ENCODE data around the gene GALNT18. TPM values are rescaled to one million over a fixed set of nuclear protein-coding genes. Genes with fewer than 3 reads are reported as not detected.

The GALNT18 gene
- polyA plus RNA-seq, 1 experiment: 4.1 TPM

DNA sequence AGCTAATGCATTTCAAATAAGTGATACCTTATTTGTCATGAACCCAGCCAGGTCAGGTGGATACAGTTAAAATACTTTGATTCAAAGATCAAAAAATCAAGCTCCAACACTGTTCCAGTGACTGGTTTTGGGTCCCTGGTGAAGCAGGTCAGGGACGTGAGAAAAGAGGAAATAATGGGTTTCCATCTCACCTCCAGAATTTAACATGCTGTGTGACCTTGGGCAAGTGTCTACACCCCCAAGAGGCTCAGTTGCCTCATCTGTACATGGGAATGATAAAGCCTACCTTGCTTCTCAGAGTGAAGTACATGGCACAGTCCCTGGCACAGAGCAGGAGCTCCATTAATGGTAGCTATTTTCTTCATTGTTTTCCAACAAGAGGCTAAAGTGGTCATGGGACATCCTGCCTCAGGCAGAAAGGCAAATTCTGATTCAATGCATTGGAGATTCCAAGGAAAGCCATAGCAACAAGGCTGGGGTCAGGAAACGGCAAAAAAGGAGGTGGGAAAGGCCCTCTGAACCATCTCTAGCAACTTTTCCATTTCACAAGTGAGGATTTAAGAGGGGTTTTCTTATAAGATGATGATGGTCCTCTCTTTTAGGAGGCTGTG is 377.2 kb downstream of the GALNT18 start:
- Histone ChIP-seq H3K36me3 (ENCODE audit: control insufficient read depth, insufficient read depth, low read length) (no peaks in the 10 kb centered on the region), H3K4me3 (ENCODE audit: low read depth, low read length) (no peak overlapping the region), H3K27me3 (ENCODE audit: control insufficient read depth, insufficient read depth, low read length) (no peaks in the 10 kb centered on the region)
- DNase-seq (ENCODE audit: low read depth): no peak
- ChIA-PET POLR2A (no interaction called here), CTCF (interaction anchor here (0.6 kb wide), 1 partner anchor 103 kb away, joined by 3 read pairs; no protein-coding TSS in a partner anchor)
- TF ChIP-seq, protein P1, sequence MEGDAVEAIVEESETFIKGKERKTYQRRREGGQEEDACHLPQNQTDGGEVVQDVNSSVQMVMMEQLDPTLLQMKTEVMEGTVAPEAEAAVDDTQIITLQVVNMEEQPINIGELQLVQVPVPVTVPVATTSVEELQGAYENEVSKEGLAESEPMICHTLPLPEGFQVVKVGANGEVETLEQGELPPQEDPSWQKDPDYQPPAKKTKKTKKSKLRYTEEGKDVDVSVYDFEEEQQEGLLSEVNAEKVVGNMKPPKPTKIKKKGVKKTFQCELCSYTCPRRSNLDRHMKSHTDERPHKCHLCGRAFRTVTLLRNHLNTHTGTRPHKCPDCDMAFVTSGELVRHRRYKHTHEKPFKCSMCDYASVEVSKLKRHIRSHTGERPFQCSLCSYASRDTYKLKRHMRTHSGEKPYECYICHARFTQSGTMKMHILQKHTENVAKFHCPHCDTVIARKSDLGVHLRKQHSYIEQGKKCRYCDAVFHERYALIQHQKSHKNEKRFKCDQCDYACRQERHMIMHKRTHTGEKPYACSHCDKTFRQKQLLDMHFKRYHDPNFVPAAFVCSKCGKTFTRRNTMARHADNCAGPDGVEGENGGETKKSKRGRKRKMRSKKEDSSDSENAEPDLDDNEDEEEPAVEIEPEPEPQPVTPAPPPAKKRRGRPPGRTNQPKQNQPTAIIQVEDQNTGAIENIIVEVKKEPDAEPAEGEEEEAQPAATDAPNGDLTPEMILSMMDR (IDR thresholded peaks at IDR 0.05; ENCODE audit: insufficient read depth, low read depth, low read length): no peak

GRCh38 chr11:11243590-11244469 is 378.0 kb downstream of the GALNT18 start:
- no peak overlapping the region for H3K4me3 ChIP-seq (ENCODE audit: low read depth, low read length)
- H3K36me3 ChIP-seq (ENCODE audit: control insufficient read depth, insufficient read depth, low read length): no peaks in the 10 kb centered on the region
- H3K27me3 ChIP-seq (ENCODE audit: control insufficient read depth, insufficient read depth, low read length): no peaks in the 10 kb centered on the region
- no peak for DNase-seq (ENCODE audit: low read depth)
- CTCF ChIA-PET: no interaction called here
- POLR2A ChIA-PET: no interaction called here
- TF ChIP-seq, protein P1 (IDR thresholded peaks at IDR 0.05; ENCODE audit: insufficient read depth, low read depth, low read length): no peak

DNA sequence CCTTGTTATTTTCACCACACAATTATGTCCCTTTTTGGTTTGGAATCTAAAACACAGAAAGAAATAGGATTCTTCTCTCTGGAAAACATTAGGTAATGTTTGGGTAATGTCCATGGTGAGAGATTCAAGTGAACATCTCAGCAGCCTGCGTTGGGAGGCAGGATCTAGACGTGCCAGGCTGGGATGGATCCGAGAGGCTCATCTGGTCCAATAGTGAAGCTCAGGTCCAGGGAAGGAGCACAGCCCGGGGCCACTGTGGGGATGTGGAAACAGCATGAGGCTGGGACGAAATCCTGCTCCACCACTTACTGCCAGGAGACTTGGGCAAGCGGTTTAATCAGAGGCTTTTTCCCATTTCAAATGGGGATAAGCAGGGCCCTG is 378.6 kb downstream of the GALNT18 start:
- CTCF ChIA-PET: no interaction called here
- Histone ChIP-seq H3K36me3 (ENCODE audit: control insufficient read depth, insufficient read depth, low read length) (no peaks in the 10 kb centered on the region), H3K4me3 (ENCODE audit: low read depth, low read length) (no peak overlapping the region), H3K27me3 (ENCODE audit: control insufficient read depth, insufficient read depth, low read length) (no peaks in the 10 kb centered on the region)
- TF ChIP-seq, protein P1 (IDR thresholded peaks at IDR 0.05; ENCODE audit: insufficient read depth, low read depth, low read length): no peak
- no peak for DNase-seq (ENCODE audit: low read depth)
- POLR2A ChIA-PET: no interaction called here

- ChIA-PET CTCF (no interaction called here), POLR2A (no interaction called here)
- no peaks in the 10 kb centered on the region for H3K27me3 ChIP-seq (ENCODE audit: control insufficient read depth, insufficient read depth, low read length)
- no peak for DNase-seq (ENCODE audit: low read depth)
- H3K4me3 ChIP-seq (ENCODE audit: low read depth, low read length): no peak overlapping the region
- no peaks in the 10 kb centered on the region for H3K36me3 ChIP-seq (ENCODE audit: control insufficient read depth, insufficient read depth, low read length)
- TF ChIP-seq, protein P1 (IDR thresholded peaks at IDR 0.05; ENCODE audit: insufficient read depth, low read depth, low read length): no peak
Observed at GRCh38 chr11:11241284-11241683, 380.5 kb downstream of the GALNT18 start.

DNA sequence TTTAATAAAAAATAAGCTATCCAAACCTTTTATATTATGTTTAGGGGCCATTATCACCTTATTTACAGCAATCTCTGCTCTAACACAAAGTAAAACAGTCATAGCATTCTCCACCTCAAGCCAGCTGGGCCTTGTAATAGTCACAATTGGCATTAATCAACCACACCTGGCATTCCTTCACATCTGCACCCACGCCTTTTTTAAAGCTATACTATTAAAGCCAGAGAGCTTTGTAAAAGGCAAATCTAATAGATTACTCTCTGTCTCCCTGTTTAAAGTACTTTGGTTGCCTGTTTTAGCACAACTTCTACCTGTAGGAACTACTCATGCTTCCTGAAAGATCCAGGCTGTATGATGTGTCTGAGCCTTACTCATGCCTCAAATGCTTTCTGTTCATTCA is 381.8 kb downstream of the GALNT18 start:
- ChIA-PET CTCF (interaction anchor here (0.6 to 1.1 kb wide), 2 partner anchors 13 to 92 kb away, joined by 3 read pairs; no protein-coding TSS in a partner anchor), POLR2A (no interaction called here)
- DNase-seq (ENCODE audit: low read depth): no peak

More for the DNA sequence above, 381.8 kb downstream of the GALNT18 start:
- Histone ChIP-seq H3K36me3 (ENCODE audit: control insufficient read depth, insufficient read depth, low read length) (no peaks in the 10 kb centered on the region), H3K27me3 (ENCODE audit: control insufficient read depth, insufficient read depth, low read length) (no peaks in the 10 kb centered on the region), H3K4me3 (ENCODE audit: low read depth, low read length) (no peak overlapping the region)
- TF ChIP-seq, protein P1 (IDR thresholded peaks at IDR 0.05; ENCODE audit: insufficient read depth, low read depth, low read length): no peak
